Measurements from ENCODE around the gene SCLY. TPM values are rescaled to one million over a fixed set of nuclear protein-coding genes. Genes with fewer than 3 reads are reported as not detected.

SCLY gene
- polyA plus RNA-seq, 1 of the 3 experiments (the other 2 are of a cell fraction): 20.9 TPM

- ChIA-PET POLR2A (no interaction called here), CTCF (interaction anchor here (0.9 to 1.2 kb wide), 3 partner anchors 10 to 108 kb away, joined by 3 to 4 read pairs (median 3); no protein-coding TSS in a partner anchor)
- no peak for DNase-seq
- Histone ChIP-seq H3K9me3 (no peaks in the 10 kb centered on the region), H3K27ac (ENCODE audit: low read depth in 2 of 2, low read length in 1 of 2) (no peak overlapping the region), H3K36me3 (replicated peaks in 1 of 2; ENCODE audit: control insufficient read depth in 1 of 2, insufficient read depth in 2 of 2, low read length in 1 of 2) (no peaks in the 10 kb centered on the region), H3K4me2 (no peak overlapping the region), H3K27me3 (ENCODE audit: insufficient read depth) (no peaks in the 10 kb centered on the region), H4K20me1 (ENCODE audit: insufficient read depth) (no peaks in the 10 kb centered on the region), H3K79me2 (ENCODE audit: insufficient read depth) (no peaks in the 10 kb centered on the region), H3K9ac (no peak overlapping the region), H3F3A (replicated peaks; ENCODE audit: insufficient read depth) (no peaks in the 10 kb centered on the region), H3K4me1 (ENCODE audit: control insufficient read depth in 1 of 2, insufficient read depth in 2 of 2, low read depth in 1 of 2, low read length in 1 of 2) (peaks cover 5 to 10% of the 10 kb centered on the region in 2 experiments; a peak in 3 of 4 replicates), H2AFZ (ENCODE audit: low read depth) (no peak overlapping the region), H3K9me2 (no peaks in the 10 kb centered on the region), H3K4me3 (ENCODE audit: low read depth in 2 of 2, low read length in 1 of 2) (no peak overlapping the region)
- TF ChIP-seq TEAD4 (IDR thresholded peaks at IDR 0.05; ENCODE audit: borderline replicate concordance, insufficient read depth): no peak
- TF ChIP-seq MXI1 (IDR thresholded peaks at IDR 0.05; ENCODE audit: low read depth, low read length): no peak
- TF ChIP-seq CTCF (IDR thresholded peaks at IDR 0.05): no peak
- no peak for TF ChIP-seq POLR2AphosphoS5 (IDR thresholded peaks at IDR 0.05; ENCODE audit: low read depth, low read length)
- TF ChIP-seq TCF12 (IDR thresholded peaks at IDR 0.05): no peak
- no peak for TF ChIP-seq ELF1 (IDR thresholded peaks at IDR 0.05)
- TF ChIP-seq TAF1 (IDR thresholded peaks at IDR 0.05; ENCODE audit: borderline replicate concordance, low read depth, low read length): no peak
- 79% methylated on average over 6 of the region's 10 CpGs for WGBS (ENCODE audit: low lambda C conversion rate)
These were observed 80.9 kb downstream of the SCLY start for GRCh38 chr2:238141541-238142318.

GRCh38 chr2:238142382-238143205 lies 81.8 kb downstream of the SCLY start:
- no peak overlapping the region for H3K4me2 ChIP-seq
- WGBS (ENCODE audit: low lambda C conversion rate): 89% methylated on average over 16 of the region's 30 CpGs
- no peak overlapping the region for H2AFZ ChIP-seq (ENCODE audit: low read depth)

More at GRCh38 chr2:238142382-238143205, 81.8 kb downstream of the SCLY start:
- Histone ChIP-seq H3K9me2 (no peaks in the 10 kb centered on the region), H3K79me2 (ENCODE audit: insufficient read depth) (no peaks in the 10 kb centered on the region), H3K27me3 (ENCODE audit: insufficient read depth) (no peaks in the 10 kb centered on the region), H3K4me3 (ENCODE audit: low read depth in 2 of 2, low read length in 1 of 2) (no peak overlapping the region), H3K27ac (ENCODE audit: low read depth in 2 of 2, low read length in 1 of 2) (no peak overlapping the region), H3K4me1 (ENCODE audit: control insufficient read depth in 1 of 2, insufficient read depth in 2 of 2, low read depth in 1 of 2, low read length in 1 of 2) (peaks cover 5 to 10% of the 10 kb centered on the region in 2 experiments; a peak in 3 of 4 replicates), H4K20me1 (ENCODE audit: insufficient read depth) (no peaks in the 10 kb centered on the region), H3F3A (replicated peaks; ENCODE audit: insufficient read depth) (no peaks in the 10 kb centered on the region), H3K9ac (no peak overlapping the region), H3K9me3 (no peaks in the 10 kb centered on the region), H3K36me3 (replicated peaks in 1 of 2; ENCODE audit: control insufficient read depth in 1 of 2, insufficient read depth in 2 of 2, low read length in 1 of 2) (no peaks in the 10 kb centered on the region)
- no peak for DNase-seq
- CTCF ChIA-PET: interaction anchor here (0.9 to 1.4 kb wide), 3 partner anchors 9 to 11 kb away, joined by 3 to 4 read pairs (median 4); no protein-coding TSS in a partner anchor
- POLR2A ChIA-PET: no interaction called here
- TF ChIP-seq EP300 (IDR thresholded peaks at IDR 0.05; ENCODE audit: borderline replicate concordance in 1 of 2, low read depth in 1 of 2, low read length in 1 of 2) (no peak), MAX (IDR thresholded peaks at IDR 0.05; ENCODE audit: low read depth) (no peak), GATA2 (CRISPR knock-in tag; IDR thresholded peaks at IDR 0.05) (no peak), MEF2A (IDR thresholded peaks at IDR 0.05; ENCODE audit: borderline replicate concordance, low read depth) (no peak), SMC3 (IDR thresholded peaks at IDR 0.05; ENCODE audit: low read depth, low read length) (no peak), SIN3A (IDR thresholded peaks at IDR 0.05; ENCODE audit: borderline replicate concordance, low read depth, low read length) (no peak), EZH2phosphoT487 (IDR thresholded peaks at IDR 0.05; ENCODE audit: borderline replicate concordance, low read depth) (no peak), NFIC (IDR thresholded peaks at IDR 0.05; ENCODE audit: borderline replicate concordance) (no peak)

All from SK-N-SH (cell line).